SK-N-SH (cell line): Measurements from ENCODE around the gene FLAD1.

Source experiments
- CTCF ChIP-seq: fragments of 200-600 bp; sonication (generic); IDR thresholded peaks from 2 replicates; pipeline ENCODE4 v1.6.1; 2017; ENCODE audit warnings: antibody characterized with exemption, mild to moderate bottlenecking, moderate library complexity
- FOXJ3 ChIP-seq: sonication (generic); formaldehyde crosslinking; IDR thresholded peaks from 2 replicates; pipeline ENCODE4 v1.5.1; 2020; ENCODE audit warnings: mild to moderate bottlenecking, missing genetic modification reagents
- MAX ChIP-seq: IDR thresholded peaks from 2 replicates; pipeline ENCODE4 v1.4.0; 2012; ENCODE audit warnings: low read depth
- POLR2AphosphoS5 ChIP-seq: IDR thresholded peaks from 2 replicates; pipeline ENCODE4 v1.6.1; 2012; ENCODE audit warnings: low read depth, low read length
- TCF12 ChIP-seq: IDR thresholded peaks from 2 replicates; pipeline ENCODE4 v1.4.0; 2012

- TF ChIP-seq POLR2AphosphoS5 (no peak), CTCF (no peak), FOXJ3 (CRISPR knock-in tag) (no peak), TCF12 (no peak), MAX (no peak)
These were observed 10.6 kb downstream of the FLAD1 start, which contains the start of gene LENEP for GRCh38 chr1:154993572-154994268.
